ENCODE measurements around the gene GPR183.

GRCh38 chr13:99264051-99264450, 43.1 kb downstream of the GPR183 start:
- TF ChIP-seq EZH2 (IDR thresholded peaks at IDR 0.05) (no peak), POLR2AphosphoS5 (IDR thresholded peaks at IDR 0.05; ENCODE audit: borderline replicate concordance, low read depth, low read length) (no peak)

Measured in SK-N-MC (cell line).